Peyer's patch (tissue), 4 donors: ENCODE results near the gene LRRC8B. TPM values are rescaled to one million over a fixed set of nuclear protein-coding genes. Genes with fewer than 3 reads are reported as not detected.
"Not testable (repeated sequence)": the region's sequence is repeated elsewhere in the genome, so short reads cannot be mapped to it uniquely, and the experiment has no call there.

Source experiments
- DNase-seq, 3 donors: peaks; one replicate each; pipeline ENCODE4 v3.0.0-alpha.2; 2017 to 2019
- H3K27ac ChIP-seq, 4 donors: fragments of 200-600 bp; sonication (generic); one replicate each; pipeline ENCODE4 v1.5.1; 2016 to 2019
- H3K27me3 ChIP-seq, 2 donors: fragments of 200-600 bp; sonication (generic); one replicate each; pipeline ENCODE4 v1.5.1; 2019
- H3K36me3 ChIP-seq, 3 donors: fragments of 200-600 bp; sonication (generic); one replicate each; pipeline ENCODE4 v1.5.1; 2016 to 2019
- H3K4me1 ChIP-seq, 4 donors: fragments of 200-600 bp; sonication (generic); one replicate each; pipeline ENCODE4 v1.5.1; 2016 to 2019
- H3K4me3 ChIP-seq, 4 donors: fragments of 200-600 bp; sonication (generic); 1 replicate in 3 of 4; 2 replicates in 1 of 4; pipeline ENCODE4 v1.5.1; 2016 to 2019; ENCODE audit warnings: mild to moderate bottlenecking in 1 of 4
- H3K9me3 ChIP-seq, 4 donors: fragments of 200-600 bp; sonication (generic); one replicate each; pipeline ENCODE4 v1.5.1; 2016 to 2019; ENCODE audit warnings: mild to moderate bottlenecking in 1 of 4
- CTCF ChIP-seq, 6 experiments: fragments of 450-650 bp in 4 of 6; fragments of 200-600 bp in 2 of 6; sonication (generic) in 1 of 6; IDR thresholded peaks; one replicate each; pipeline ENCODE4 v1.5.1; 2017 to 2019; ENCODE audit warnings: antibody characterized with exemption in 6 of 6, mild to moderate bottlenecking in 3 of 6, moderate library complexity in 1 of 6
- POLR2A ChIP-seq, 2 donors: fragments of 450-650 bp; IDR thresholded peaks; one replicate each; pipeline ENCODE4 v1.5.1; 2017; ENCODE audit warnings: antibody characterized with exemption in 2 of 2, mild to moderate bottlenecking in 2 of 2, moderate library complexity in 2 of 2
- total RNA-seq, 4 donors: library from RNA; depleted of rRNA; stranded (reverse); fragments of >200 nt; gene quantifications; one replicate each; pipeline ENCODE4 v1.1.0, GENCODE V29; 2016

LRRC8B gene
- total RNA-seq, 4 donors from 2014 or later: 5.0 to 12.1 (median 7.9) TPM

- H3K27ac ChIP-seq: no peak overlapping the region
- DNase-seq: no peak
These were observed 6.4 kb upstream of the LRRC8B start for GRCh38 chr1:89518221-89518631.

DNA sequence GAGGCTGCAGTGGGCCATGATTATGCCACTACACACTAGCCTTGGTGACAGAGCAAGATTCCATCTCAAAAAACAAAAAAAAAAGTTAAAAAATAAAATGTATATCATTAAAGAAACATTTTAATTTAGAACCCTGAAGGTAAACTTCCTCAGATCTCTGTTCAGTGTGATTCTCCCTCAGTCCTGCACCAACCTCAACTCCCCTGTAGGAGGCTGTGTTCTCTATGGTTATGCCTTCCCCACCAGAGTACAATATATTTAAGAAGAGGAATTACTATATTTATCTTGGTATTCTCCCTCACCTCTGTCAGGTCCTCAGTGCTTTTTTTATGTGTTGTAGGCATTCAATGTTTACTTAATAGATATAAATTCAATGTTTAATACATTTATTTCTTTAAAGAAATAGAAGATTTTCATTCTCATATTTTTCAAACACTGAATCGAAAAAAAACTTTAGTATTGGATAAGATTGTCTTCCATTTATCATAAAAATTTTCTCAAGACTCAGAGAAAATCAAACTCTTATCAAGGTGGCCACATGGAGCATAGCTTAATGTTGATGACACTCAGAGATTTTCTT, 4.8 kb upstream of the LRRC8B start:
- DNase-seq: peak in 2 of 3 donors; percentile 29 to 66
- Histone ChIP-seq H3K27ac (no peak overlapping the region), H3K36me3 (no peaks in the 10 kb centered on the region), H3K9me3 (no peaks in the 10 kb centered on the region), H3K27me3 (no peaks in the 10 kb centered on the region), H3K4me1 (peaks cover 0 to 3% (median 0%) of the 10 kb centered on the region in 4 donors), H3K4me3 (no peak overlapping the region)
- TF ChIP-seq CTCF (IDR thresholded peaks at IDR 0.05) (peak; percentile 36 to 69 (median 64)), POLR2A (IDR thresholded peaks at IDR 0.05) (no peak)

More at GRCh38 chr1:89518221-89518631, 6.4 kb upstream of the LRRC8B start:
- Histone ChIP-seq H3K4me3 (no peak overlapping the region), H3K27me3 (no peaks in the 10 kb centered on the region), H3K36me3 (no peaks in the 10 kb centered on the region), H3K4me1 (no peaks in the 10 kb centered on the region), H3K9me3 (no peaks in the 10 kb centered on the region)
- TF ChIP-seq CTCF (IDR thresholded peaks at IDR 0.05) (no peak), POLR2A (IDR thresholded peaks at IDR 0.05) (no peak)

- H3K9me3 ChIP-seq, H3K27ac ChIP-seq, H3K4me3 ChIP-seq, H3K27me3 ChIP-seq, DNase-seq, H3K36me3 ChIP-seq, H3K4me1 ChIP-seq: not testable (repeated sequence)
These were observed 2.7 kb upstream of the LRRC8B start for GRCh38 chr1:89521977-89522376.

- Histone ChIP-seq H3K36me3 (no peaks in the 10 kb centered on the region), H3K4me1 (peaks cover 0 to 6% (median 1%) of the 10 kb centered on the region in 4 donors), H3K27ac (peak overlapping the region; percentile 89 to 97 (median 93)), H3K4me3 (peak overlapping the region; percentile 73 to 91 (median 86)), H3K27me3 (no peaks in the 10 kb centered on the region), H3K9me3 (no peaks in the 10 kb centered on the region)
- peak; percentile 45 to 77 (median 65) for DNase-seq
- TF ChIP-seq CTCF (IDR thresholded peaks at IDR 0.05) (no peak), POLR2A (IDR thresholded peaks at IDR 0.05) (no peak)
These were observed 859 bp upstream of the LRRC8B start for GRCh38 chr1:89523572-89524368.

DNA sequence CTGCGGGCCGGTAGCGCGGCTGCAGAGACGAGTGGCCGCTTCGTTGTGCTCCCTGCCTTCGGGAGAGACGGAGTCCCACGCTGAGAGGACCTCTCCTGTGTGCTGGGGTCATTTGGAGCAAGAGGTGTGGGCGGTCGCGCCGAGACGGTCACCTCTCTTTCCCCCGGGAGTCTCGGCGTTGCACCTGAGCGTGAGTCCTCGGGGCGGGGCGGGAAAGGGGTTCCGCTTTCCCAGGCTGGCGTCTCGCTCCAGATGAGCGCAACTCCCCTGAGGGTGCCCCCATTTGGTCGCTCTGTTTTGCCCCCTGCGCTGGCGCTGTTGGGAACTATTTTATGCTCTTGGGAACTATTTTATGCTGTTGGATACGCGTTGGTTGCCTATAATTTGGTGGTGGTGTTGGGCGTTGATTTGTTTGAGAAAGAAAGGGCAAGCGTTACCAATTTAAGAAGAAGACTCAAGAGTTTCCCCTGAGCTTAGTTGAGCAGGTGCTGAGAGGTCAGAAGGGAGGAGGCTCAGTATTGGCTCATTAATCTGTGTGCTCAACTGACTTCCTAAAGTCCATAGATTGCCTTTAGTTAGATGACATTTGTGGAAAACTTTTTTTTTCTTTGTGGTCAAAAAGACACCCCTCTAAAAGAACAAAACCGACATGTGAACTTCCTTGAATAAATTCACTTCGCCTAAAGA, 683 bp downstream of the LRRC8B start:
- no peaks in the 10 kb centered on the region for H3K9me3 ChIP-seq
- H3K27me3 ChIP-seq: no peaks in the 10 kb centered on the region
- peak overlapping the region; percentile 73 to 91 (median 86) for H3K4me3 ChIP-seq
- H3K36me3 ChIP-seq: no peaks in the 10 kb centered on the region
- peak in 2 of 3 donors; percentile 67 to 77 for DNase-seq
- TF ChIP-seq CTCF (IDR thresholded peaks at IDR 0.05) (no peak), POLR2A (IDR thresholded peaks at IDR 0.05) (no peak)
- peaks cover 0 to 6% (median 1%) of the 10 kb centered on the region in 4 donors for H3K4me1 ChIP-seq
- H3K27ac ChIP-seq: peak overlapping the region; percentile 89 to 97 (median 93)

- Histone ChIP-seq H3K4me3 (no peak overlapping the region), H3K9me3 (no peaks in the 10 kb centered on the region), H3K36me3 (no peaks in the 10 kb centered on the region), H3K27me3 (no peaks in the 10 kb centered on the region), H3K27ac (no peak overlapping the region), H3K4me1 (peaks cover 0 to 6% (median 1%) of the 10 kb centered on the region in 4 donors)
- TF ChIP-seq POLR2A (IDR thresholded peaks at IDR 0.05) (no peak), CTCF (IDR thresholded peaks at IDR 0.05) (no peak)
- DNase-seq: no peak
These were observed 2.6 kb downstream of the LRRC8B start for GRCh38 chr1:89527256-89527655.
